ENCODE results near the gene PDLIM7.

- TF ChIP-seq TCF12 (IDR thresholded peaks at IDR 0.05) = no peak
- TF ChIP-seq YY1 (IDR thresholded peaks at IDR 0.05; ENCODE audit: low read depth) = no peak
- no peak for TF ChIP-seq CTCF (IDR thresholded peaks at IDR 0.05)
- TF ChIP-seq POLR2AphosphoS5 (IDR thresholded peaks at IDR 0.05; ENCODE audit: low read depth, low read length) = no peak
Measured at GRCh38 chr5:177530638-177531037, 33.2 kb upstream of the PDLIM7 start.
